ENCODE data around the gene CEP170. TPM values are rescaled to one million over a fixed set of nuclear protein-coding genes. Genes with fewer than 3 reads are reported as not detected.

Gene CEP170
- total and polyA plus RNA-seq, 8 donors, result 5.0 to 27.4 (median 5.9) TPM

DNA sequence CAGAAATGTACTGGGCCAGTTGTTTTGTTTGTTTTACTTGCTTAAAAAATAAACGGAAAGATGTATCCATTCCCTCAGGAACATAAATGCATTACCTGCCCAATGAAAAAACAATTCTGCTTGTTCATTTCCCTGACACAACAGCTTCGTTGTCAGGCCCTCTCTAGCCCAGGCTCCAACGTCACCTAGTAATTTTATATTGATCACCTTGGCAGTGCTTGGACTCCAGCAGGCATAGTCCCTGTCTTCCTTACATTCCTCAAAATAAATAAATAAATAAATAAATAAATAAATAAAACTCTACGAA, 1.2 kb downstream of the CEP170 start:
- Histone ChIP-seq H3K4me3 (peak overlapping the region; percentile 73 to 91 (median 79)), H3K36me3 (no peaks in the 10 kb centered on the region), H3K4me1 (peaks cover 0 to 31% (median 25%) of the 10 kb centered on the region in 3 donors), H3K27me3 (no peaks in the 10 kb centered on the region), H3K9me3 (no peaks in the 10 kb centered on the region), H3K27ac (peak overlapping the region; percentile 79 to 95 (median 90))
- TF ChIP-seq CTCF (IDR thresholded peaks at IDR 0.05), result no peak
- intact Hi-C loops (cut with DNase I), result no loop called here
- DNase-seq, result no peak
- FAIRE-seq, result no peak
- no peak for ATAC-seq
- WGBS, 2 donors, result 0 to 1% methylated on average over 4 of the region's 4 CpGs

GRCh38 chr1:243253211-243253925, 1.7 kb downstream of the CEP170 start:
- TF ChIP-seq CTCF (IDR thresholded peaks at IDR 0.05), result no peak
- no peak for DNase-seq
- Histone ChIP-seq H3K9me3 (no peaks in the 10 kb centered on the region), H3K27me3 (no peaks in the 10 kb centered on the region), H3K4me1 (peaks cover 0 to 30% (median 25%) of the 10 kb centered on the region in 3 donors), H3K27ac (peak overlapping the region in 3 of 4 donors; percentile 86 to 95 (median 94)), H3K4me3 (peak overlapping the region in 3 of 4 donors; percentile 73 to 84 (median 74)), H3K36me3 (no peaks in the 10 kb centered on the region)
- WGBS, 2 donors, result 21 to 24% methylated on average over 8 of the region's 8 CpGs
- no peak for FAIRE-seq
- no peak for ATAC-seq
- intact Hi-C loops (cut with DNase I), result no loop called here

DNA sequence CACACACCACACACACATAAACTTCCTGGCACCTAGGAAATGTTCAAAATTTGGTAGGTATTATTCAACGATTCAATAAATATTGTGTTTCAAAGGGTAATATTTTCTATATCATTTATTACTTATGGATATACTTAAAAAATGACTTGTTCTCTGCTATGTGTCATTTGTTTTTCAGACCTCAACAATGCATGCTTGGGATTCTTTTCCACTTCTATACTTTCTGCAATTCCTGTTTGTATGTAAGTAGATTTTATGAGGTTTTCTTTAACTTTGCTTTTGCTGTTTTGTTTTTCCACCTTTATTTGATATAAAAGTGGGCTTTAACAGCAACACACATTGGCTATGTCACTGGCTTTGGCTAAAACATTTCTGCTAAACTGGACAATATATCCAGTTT, 3.5 kb downstream of the CEP170 start:
- no peaks in the 10 kb centered on the region for H3K36me3 ChIP-seq
- ATAC-seq, result no peak
- DNase-seq, result no peak
- WGBS, 2 donors, result 92 to 94% methylated on average over 1 of the region's 1 CpG
- peaks cover 0 to 14% (median 8%) of the 10 kb centered on the region in 3 donors for H3K4me1 ChIP-seq
- intact Hi-C loops (cut with DNase I), result no loop called here
- H3K4me3 ChIP-seq, result no peak overlapping the region
- no peaks in the 10 kb centered on the region for H3K9me3 ChIP-seq
- TF ChIP-seq CTCF (IDR thresholded peaks at IDR 0.05), result no peak
- H3K27me3 ChIP-seq, result no peaks in the 10 kb centered on the region
- no peak for FAIRE-seq
- no peak overlapping the region for H3K27ac ChIP-seq

- ATAC-seq, result no peak
- no peak for DNase-seq
- Histone ChIP-seq H3K4me3 (no peak overlapping the region), H3K27me3 (no peaks in the 10 kb centered on the region), H3K9me3 (no peaks in the 10 kb centered on the region), H3K36me3 (no peaks in the 10 kb centered on the region), H3K4me1 (peaks cover 0 to 14% (median 6%) of the 10 kb centered on the region in 3 donors), H3K27ac (no peak overlapping the region)
- FAIRE-seq, result no peak
- 83 to 85% methylated on average over 3 of the region's 3 CpGs for WGBS, 2 donors
- no peak for TF ChIP-seq CTCF (IDR thresholded peaks at IDR 0.05)
- intact Hi-C loops (cut with DNase I), result no loop called here
Measured at GRCh38 chr1:243250102-243250501, 5.0 kb downstream of the CEP170 start.

DNA sequence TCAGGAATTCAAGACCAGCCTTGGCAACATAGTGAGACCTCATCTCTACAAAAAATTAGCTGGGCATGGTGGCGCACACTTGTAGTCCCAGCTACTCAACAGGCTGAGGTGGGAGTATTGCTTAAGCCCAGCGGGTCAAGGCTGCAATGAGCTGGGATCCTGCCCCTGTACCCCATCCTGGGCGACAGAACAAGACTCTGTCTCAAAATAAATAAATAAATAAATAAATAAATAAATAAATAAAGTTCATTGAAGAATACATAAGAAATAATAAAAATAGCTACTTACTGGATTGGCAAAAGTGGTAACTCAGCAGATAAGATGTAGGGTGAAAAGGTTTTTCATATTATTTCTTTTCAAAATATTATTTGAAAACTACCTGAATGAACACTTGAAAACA, 5.9 kb downstream of the CEP170 start:
- Histone ChIP-seq H3K27ac (no peak overlapping the region), H3K27me3 (no peaks in the 10 kb centered on the region), H3K4me1 (peaks cover 0 to 14% (median 6%) of the 10 kb centered on the region in 3 donors), H3K9me3 (no peaks in the 10 kb centered on the region), H3K4me3 (no peak overlapping the region), H3K36me3 (no peaks in the 10 kb centered on the region)
- FAIRE-seq (no peak), DNase-seq (no peak), ATAC-seq (no peak)
- WGBS, 2 donors, result 89 to 94% methylated on average over 3 of the region's 3 CpGs
- intact Hi-C loops (cut with DNase I), result no loop called here
- TF ChIP-seq CTCF (IDR thresholded peaks at IDR 0.05), result no peak
